GDM1 (cell line): ENCODE data around the gene TEX2.

Experiments used
- DNase-seq: peaks from one replicate; lab custom pipeline; 2025; lab: John Stamatoyannopoulos, UW

TEX2 gene

DNA sequence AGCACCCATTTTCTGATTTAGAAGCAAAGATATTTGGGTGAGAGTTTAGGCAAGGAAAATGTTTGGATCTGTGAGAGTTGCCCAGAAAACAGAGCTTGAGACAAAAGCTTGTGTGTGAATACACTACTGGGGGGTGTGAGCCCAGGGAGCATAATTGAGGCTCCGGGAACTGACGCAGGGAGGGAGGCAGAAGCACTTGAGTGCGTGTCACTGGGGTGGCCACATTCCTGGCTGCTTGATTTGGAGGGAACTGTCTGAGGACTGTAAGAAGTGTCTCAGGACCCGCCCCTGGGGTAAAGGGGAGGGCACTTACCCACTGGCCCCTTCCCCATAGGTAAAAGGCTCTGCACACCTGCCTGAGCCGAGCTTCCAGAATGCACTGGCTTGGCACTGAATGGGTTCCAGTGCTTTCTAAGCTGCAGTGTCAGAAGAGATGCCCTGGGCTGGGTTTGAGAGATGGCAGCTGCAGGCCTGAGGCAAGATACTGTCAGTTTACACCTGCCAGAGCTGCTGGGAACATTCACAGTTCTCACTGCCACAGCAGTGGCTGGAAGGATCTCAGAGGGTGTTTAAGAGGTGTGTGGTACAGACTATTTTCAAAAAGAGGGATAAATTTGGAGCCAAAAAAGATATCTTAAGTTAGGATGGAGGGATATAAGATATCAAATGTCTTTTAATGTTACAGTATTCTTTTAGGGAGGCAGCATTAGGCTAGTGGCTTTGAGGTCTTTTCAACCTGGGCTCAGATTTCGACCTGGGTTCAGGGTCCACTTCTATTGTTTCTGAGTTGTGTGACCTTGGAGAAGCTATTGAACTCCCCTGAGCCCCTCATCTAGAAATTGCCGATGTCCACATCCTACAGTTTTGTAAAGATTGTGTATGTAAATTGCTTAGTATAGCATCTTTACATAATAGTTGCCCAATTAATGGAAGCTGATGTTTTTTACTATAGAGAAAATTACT lies 6.9 kb upstream of the TEX2 start:
- DNase-seq, result no peak

DNA sequence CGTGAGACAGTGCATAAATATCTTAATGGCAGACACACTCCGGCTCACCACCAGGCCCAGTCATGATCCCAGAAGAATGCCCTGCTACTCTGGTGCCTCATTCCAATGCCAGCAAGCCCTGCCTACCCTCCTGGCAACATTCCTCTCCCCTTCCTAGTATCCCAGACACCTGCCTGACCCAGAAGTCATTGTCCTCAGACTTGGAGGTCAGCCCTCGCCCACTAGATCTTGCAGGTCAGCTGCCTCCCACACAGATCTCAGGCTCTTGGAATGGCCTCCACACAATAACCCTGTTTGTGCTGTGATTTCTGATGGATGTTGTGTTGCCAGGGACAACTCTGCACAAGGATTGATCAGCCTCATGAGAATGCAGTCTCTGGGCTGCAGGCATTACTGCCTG lies 1.8 kb upstream of the TEX2 start:
- no peak for DNase-seq

DNA sequence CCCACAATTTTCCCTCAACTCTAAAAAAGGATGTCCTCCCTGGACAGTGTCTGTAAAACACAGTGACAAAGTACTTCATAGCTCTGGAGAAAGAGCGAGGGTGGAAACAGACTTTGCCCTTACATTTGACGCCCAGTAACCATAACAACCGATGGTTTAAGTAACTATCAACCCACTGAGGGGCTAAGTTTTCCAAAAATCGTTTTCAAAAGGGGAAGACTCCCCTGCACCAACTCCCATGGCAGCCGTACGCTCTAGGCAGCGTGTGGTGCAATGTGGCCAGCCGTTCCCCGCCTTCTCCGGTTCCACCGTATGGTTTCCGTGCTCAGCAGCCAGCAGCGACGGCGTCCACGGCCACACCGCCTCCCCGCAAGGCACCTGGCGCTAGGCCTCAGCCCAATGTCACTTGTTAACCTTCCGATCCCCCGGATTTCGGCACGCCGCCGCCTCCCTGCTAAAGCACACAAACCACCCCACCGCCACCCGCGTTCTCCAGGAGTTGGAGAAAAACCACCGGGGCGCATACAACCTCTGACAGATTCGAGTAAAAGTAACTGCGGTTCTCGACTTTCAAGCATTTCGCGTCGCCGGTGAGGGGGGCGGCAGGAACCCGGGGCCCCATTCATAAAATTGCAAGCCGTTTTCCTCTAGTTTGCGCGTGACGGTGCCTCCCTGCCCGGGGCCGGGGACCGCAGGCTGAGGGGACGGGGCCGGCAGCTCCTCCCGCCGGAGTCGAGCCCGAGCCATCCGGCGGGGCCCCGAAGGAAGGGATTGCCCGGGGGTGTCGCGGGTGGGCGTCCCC lies 661 bp downstream of the TEX2 start:
- no peak for DNase-seq

DNA sequence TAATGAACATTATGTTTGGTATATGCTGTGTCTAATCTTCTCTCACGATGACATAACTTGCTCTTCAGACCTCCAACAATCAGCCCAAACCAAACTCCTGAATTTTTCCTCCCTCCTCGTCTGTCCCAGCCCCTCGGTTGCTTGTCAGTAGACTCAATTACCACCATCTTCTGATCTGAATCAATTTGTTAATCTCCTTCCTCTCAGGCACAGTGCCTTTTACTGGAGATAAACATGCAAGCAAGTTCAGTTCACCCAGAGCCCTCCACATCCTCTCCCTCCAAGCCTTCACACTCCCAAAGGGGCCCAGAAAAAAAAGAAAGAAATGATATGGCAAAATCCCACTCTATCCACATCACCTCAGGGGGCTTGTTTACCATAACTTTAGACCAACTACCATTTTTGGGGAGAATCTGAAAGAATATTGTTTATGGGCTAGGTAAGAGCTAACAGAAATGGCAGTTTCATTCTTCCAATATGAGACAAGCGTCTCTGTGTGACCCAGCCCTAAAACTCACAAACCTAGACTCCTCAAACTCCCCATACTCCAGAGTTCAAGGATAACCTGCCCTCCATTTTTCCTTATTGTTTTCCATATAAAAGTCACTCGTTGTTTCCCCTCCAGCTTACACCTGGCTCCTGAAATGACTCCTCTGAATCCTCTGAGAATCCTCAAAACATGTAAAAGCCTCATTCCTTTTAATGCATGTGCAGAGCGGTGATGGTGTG lies 1.5 kb downstream of the TEX2 start:
- DNase-seq, result no peak

DNA sequence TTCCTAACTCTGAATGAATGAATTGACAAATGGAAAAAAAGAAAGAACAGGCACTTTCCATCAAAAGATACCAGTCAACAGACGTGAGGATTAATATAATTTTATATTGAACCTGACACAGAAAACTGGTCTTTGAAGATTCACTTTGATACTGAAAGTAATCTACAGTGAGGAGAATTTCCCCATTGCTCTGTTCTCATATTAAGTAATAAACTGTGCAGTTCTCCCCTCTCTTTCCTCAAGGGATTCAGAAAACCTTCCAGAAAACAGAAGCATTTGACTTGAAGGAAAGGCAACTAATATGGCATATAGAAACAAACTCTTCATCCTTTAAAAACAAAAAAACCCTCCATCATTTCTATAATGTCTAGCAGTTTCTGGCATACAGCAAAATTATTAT lies 2.2 kb downstream of the TEX2 start:
- no peak for DNase-seq

DNA sequence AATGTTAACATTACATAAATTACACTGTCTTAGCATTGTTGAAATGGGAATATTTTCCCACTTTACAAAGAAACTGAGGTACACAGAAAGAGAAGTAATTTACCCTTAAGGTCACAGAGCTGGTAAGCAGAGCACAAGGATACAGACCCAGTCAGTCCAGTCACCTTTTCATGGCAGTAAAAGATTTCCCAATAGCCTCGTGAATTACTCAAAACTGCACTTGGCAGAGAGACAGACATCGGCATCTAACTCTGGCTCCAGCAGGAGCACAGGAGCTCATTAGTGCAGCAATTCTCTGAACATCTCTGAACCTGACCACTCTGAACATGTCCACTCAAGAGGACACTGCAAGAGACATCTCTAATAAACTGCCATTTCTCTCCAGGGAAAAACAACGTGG lies 3.1 kb downstream of the TEX2 start:
- DNase-seq, result no peak

DNA sequence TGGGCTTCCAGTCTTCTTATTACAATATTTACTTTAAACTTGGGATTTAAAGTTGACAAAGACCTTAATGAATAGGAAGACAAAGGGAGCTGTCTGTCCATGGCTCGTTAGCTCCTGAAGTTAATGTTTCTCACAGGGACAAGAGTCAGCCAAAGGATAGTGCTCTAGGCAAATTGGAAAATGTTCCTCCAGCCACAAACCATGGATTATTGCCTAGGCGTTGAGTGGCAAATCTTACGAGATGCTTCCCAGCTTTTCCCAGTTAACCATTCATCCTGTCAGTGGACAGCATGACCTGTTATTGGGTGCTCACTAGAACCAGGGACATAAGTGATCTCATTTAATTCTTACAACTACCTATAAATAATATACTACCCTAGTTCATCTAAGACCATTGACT lies 3.6 kb downstream of the TEX2 start:
- DNase-seq, result no peak

DNA sequence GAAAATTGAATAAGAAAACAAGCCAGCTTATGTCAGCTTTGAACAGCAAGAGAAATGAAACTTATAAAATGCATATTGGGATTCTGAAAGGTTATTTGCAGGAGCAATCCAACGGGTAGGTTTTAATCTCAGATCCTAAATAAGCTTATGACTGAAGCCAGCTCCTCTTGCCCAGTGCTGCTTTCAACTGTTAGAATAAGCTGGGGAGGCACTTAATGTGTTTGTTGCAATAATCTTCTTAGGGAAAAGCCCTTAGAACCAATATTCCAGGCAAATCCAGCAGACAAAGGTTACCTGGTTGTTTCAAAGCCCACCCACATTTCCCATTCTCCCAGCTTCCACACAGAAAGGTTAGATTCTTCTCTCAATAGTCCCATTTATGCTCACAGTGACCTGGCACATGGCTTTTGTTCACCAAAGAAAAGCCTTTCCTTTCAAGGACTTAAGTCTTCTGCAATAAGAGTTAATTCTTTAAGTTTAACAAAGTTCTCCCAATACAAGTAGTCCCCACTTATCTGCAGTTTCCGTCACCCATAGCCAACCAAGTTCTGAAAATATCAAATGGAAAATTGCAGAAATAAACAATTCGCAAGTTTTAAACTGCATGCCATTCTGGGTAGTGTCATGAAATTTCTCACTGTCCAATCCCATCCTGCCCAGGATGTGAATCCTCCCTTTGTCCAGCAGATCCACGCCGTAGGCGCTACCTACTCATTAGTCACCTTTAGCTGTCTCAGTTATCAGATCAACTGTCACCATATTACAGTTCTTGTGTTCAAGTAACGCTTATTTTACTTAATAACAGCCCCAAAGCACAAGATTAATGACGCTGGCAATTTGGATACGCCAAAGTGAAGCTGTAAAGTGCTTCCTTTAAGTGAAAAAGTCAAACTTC lies 5.9 kb downstream of the TEX2 start:
- no peak for DNase-seq

DNA sequence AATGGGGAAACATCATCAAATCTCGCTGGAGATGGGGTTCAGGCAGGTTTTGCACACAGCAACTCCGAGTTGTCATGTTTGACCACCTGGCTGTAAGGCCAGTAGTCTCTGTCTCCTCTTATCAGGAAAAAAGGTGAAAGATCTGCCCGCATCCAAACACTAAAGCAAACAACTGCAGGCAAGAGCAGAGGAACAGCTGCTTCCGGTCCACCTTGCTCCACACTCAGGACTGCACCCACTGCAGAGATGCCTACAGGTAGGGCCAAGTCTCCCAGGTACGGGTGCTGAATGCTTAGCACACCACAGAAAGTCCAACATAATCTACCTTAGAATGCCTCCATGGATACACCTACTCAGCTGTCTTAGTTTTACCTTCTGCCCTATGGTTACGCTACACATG lies 7.3 kb downstream of the TEX2 start:
- no peak for DNase-seq

DNA sequence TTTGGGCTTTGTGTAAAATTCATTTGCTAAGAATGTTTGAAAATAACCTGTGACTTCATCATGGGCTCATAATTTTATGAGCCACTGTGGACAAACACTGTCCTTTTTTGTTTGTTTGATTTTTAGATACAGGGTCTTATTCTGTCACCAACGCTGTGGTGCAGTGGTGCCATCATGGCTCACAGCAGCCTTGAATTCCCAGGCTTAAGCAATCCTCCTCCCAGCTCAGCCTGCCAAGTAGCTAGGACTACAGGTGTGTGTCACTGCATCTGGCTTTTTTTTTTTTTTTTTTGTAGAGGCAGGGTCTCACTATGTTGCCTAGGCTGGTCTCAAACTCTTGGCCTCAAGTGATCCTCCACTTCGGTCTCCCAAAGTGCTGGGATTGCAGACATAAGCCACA lies 8.3 kb downstream of the TEX2 start:
- DNase-seq, result no peak

DNA sequence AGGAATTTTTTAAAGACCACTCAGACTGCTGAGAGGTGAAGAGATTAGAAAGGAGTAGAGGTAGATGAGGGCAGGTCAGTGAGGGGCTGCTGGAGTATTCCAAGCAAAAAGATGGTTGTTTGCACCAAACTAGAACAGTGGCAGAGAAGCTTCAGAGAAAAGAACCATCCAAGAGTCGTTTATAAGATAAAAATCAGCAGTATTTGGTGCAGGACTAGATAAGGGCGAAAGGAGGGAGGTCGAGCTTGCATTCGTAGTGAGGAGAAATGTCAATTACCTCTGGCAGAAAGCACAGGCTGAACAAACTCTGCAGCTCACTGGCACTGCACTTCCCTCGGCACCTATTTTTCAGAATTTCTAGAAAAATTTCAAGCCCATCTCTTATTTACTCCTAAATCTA lies 9.6 kb downstream of the TEX2 start:
- DNase-seq, result no peak

DNA sequence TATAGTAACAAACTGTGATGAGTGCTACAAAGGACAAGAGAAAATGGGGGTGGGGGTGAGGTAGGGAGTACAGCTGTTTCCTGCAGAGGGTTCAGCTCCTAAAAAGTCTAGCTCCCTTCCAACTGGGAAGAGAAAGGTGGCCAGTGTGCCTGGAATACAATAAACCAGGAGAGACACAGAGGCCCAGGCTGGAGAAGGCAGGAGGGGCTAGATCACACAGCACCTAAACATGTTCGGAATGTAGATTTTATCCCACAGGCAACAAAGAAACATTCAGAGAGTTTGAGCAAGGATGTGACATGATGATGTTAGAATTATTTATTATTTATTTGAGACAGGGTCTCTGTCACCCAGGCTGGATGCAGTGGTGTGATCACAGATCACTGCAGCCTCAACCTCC lies 10.2 kb downstream of the TEX2 start:
- no peak for DNase-seq

DNA sequence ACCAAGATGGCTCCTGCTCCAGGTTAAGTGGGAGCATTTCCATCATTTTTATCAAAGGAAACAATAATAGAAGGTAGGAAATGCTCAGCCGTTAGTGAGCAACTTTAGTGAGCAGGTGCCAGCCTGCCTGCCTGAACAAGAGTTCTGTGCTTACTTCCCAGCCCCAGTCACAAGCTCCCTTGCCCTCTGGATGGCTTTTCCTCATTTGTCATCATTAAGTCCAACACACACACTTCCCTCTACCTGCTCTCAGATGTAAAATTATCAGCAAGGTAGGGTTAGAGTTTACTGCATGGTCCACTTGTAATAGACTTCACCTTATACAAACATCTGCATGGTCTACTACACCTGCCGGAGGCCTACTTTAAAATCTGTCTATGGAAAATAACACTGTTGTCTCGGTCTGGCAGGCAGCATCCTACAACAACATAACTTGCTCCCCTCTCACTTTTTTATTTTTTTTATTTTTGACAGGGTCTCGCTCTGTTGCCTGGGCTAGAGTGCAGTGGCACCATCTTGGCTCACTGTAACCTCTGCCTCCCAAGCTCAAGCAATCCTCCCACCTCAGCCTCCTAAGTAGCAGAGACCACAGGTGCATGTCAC lies 12.7 kb downstream of the TEX2 start:
- DNase-seq, result no peak

DNA sequence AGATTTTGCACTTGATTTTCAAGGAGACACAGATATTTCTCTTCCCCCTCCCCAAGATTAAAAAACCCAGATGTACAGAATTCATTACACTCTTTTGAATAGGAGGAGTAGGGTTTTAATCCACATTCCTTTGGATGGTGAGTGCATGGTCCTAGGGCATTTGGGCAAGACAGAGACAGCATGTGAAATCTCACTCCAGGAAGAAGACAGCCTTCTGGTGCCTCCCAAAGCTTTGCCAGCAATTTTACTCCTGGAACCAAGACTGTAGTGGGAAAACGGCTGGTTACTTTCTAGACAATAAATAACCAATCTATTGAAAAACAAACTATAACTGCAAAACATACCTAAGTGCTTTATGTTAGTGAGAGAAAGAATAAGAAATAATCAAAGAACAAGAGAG lies 15.2 kb downstream of the TEX2 start:
- no peak for DNase-seq

DNA sequence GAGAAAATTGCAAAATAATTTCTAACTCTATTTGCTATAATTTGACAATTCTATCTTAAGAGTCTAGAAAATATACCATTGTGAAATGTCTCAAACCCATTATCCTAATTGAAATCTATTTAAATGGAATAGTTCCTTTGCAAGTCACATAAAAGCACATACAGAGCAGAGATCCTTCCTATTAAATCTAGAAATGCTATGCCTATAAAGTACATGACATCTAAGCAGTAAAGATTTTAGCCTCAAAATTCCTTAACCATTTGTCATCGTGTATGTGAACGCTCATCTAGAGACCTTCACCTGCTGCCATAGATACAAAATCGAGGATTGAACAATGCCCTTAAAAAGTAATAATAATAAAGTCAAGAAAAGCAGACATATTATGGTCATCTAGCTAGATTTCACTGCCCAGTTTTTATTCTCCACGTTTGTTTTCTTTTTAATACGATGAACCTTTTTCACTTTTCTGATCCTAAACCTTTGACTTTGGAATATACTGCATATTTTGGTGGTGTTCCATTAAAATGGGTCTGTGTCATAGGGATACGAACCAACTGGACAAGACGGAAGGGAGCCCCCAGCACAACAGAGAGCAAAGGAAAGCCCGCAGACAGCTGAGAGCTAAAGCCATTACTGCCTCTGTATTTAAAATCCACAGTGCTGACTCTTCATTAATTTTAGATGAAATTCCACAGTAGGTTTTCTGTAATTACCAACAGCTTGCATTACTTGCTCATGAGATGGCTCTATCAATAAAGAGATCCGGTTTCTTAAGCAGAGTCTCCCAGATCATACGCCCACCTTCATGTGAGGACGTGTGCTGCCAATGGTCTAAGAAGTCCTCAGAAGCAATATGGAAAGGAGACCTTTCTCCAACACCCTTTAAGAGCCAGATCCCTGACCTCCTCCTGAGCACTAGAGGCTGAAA lies 17.6 kb downstream of the TEX2 start:
- DNase-seq, result no peak

DNA sequence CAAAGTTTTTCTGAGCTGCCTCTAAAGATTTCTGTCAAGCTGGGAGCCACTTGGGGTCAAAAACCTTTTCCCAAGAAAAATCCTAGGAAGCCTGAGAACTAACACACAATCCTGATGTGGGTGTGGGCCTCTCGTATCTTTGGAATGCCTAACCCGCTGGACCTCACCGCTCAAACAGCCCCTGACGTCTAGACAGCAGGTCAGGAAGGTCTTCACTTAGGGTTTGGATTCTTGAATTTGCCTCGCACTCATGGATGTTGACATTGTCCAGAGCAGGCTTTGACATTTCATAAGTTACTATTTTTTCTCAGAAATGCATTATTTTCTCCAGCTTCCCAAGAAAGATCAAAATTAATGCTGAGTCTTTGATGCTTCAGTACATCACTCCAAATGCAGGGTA lies 18.9 kb downstream of the TEX2 start:
- no peak for DNase-seq

DNA sequence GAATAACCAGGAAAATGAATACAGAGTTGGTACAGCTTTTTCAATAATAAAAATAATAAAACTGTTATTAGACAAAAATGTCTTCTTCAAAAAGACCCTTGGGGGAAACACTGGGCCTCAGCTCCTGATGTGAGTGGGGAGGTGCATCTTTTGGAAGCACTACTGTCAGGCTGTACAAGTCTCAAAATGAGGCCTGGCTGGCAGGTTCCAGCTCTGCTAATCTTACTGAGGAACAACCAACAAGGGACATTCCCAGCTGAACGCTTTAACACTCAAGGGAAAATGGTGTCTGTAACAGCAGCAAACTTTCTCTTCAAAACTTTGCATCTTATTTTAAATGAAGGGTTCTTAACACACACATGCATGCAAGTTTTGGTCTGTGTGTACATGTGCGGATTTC lies 19.7 kb downstream of the TEX2 start:
- no peak for DNase-seq

DNA sequence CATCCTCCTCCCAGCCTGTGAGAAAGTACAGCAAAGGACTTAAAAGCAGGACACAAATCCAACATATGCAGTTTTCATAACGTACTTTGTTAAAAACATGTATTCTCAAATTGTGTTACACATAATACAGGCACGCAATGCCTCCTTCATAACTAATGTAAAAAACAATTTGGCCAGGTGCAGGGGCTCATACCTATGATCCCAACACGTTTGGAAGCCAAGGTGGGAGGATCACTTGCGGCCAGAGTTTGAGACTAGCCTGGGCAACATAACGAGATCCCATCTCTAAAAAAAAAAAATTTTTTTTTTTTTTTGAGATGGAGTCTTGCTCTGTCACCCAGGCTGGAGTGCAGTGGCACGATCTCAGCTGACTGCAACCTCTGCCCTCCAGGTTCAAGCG lies 20.4 kb downstream of the TEX2 start:
- DNase-seq, result no peak

DNA sequence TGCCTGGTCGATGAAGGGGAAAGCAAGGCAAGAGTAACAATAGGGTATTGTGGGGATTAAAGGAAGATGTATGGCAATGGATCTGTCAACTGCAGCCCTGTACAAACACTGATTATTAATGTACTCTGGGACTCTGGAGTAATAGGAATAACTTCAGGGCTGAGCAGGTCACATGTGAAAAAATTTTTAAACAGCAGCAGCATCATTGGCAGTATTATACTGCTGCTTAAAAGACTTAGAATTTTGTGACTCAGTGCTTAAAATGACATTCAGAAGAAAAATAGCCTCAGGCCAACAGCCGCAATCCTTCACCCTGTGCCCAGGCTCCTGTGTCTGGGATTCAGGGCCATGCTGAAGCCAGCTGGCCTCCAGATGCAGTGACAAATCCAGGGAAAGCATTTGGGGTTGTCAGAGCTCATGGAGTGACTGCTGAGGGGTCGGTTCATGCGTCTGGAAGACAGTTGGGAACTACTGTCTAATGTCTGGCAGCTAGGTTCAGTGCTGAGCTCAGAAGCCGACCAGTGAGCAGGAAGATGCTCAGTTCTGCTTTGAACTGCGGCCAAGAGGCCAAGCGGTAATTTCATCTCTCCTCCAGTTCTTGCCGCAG lies 22.2 kb downstream of the TEX2 start:
- DNase-seq, result no peak
